ENCODE measurements around the gene ABCA3.

ABCA3 gene

GRCh38 chr16:2343211-2343610, 2.7 kb upstream of the ABCA3 start:
- no peak for DNase-seq

- DNase-seq = no peak
Observed at GRCh38 chr16:2341456-2342447, 1.2 kb upstream of the ABCA3 start.

- DNase-seq = no peak
Observed at GRCh38 chr16:2339521-2340484, 725 bp downstream of the ABCA3 start.

- DNase-seq = no peak
Observed at GRCh38 chr16:2337431-2338296, 2.9 kb downstream of the ABCA3 start.

GRCh38 chr16:2335286-2335895, 5.1 kb downstream of the ABCA3 start:
- no peak for DNase-seq

GRCh38 chr16:2333772-2334379, 6.7 kb downstream of the ABCA3 start:
- DNase-seq = no peak

- DNase-seq = no peak
Observed at GRCh38 chr16:2333231-2333630, 7.3 kb downstream of the ABCA3 start.

- DNase-seq = no peak
Observed at GRCh38 chr16:2331931-2332267, 8.6 kb downstream of the ABCA3 start.

- no peak for DNase-seq
Observed at GRCh38 chr16:2331199-2331930, 9.2 kb downstream of the ABCA3 start.

GRCh38 chr16:2329532-2329931, 11.0 kb downstream of the ABCA3 start:
- DNase-seq = no peak

GRCh38 chr16:2328428-2328827, 12.1 kb downstream of the ABCA3 start:
- DNase-seq = no peak

GRCh38 chr16:2326191-2326590, 14.3 kb downstream of the ABCA3 start:
- DNase-seq = no peak

- no peak for DNase-seq
Observed at GRCh38 chr16:2325791-2326190, 14.7 kb downstream of the ABCA3 start.

GRCh38 chr16:2325181-2325580, 15.3 kb downstream of the ABCA3 start:
- DNase-seq = no peak

- DNase-seq = no peak
Observed at GRCh38 chr16:2324296-2324859, 16.1 kb downstream of the ABCA3 start.

- DNase-seq = no peak
Observed at GRCh38 chr16:2323701-2324100, 16.8 kb downstream of the ABCA3 start.

GRCh38 chr16:2319606-2320005, 20.9 kb downstream of the ABCA3 start:
- DNase-seq = no peak

GRCh38 chr16:2317231-2318020, 23.1 kb downstream of the ABCA3 start:
- DNase-seq = no peak

GRCh38 chr16:2308089-2308962, 32.2 kb downstream of the ABCA3 start:
- no peak for DNase-seq
